SK-N-MC (cell line): ENCODE measurements around the gene ADAMTS18.

ENCODE experiments used
- FOXP2 ChIP-seq: optimal IDR thresholded peaks from 2 replicates; pipeline ENCODE3; 2011; ENCODE audit warnings: mild to moderate bottlenecking, moderate library complexity; ENCODE audit not compliant: insufficient read depth; ENCODE audit errors: extremely low read length, control extremely low read depth
- POLR2AphosphoS5 ChIP-seq: IDR thresholded peaks from 2 replicates; pipeline ENCODE4 v1.6.1; 2012; ENCODE audit warnings: mild to moderate bottlenecking, low read depth, low read length, borderline replicate concordance

DNA sequence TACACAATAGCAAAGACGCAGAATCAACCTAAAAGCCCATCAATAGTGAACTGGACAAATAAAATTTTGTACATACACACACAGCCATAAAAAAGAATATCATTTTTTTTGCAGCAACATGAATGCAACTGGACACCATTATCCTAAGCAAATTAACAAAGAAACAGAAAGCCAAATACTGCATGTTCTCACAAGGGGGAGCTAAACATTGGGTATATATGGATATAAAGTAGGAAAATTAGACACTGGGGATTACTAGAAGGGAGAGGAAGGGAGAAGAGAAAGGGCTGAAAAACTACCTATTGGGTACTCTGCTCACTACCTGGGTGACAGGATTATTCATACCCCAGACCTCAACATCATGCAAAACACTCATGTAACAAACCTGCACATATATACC, 28.2 kb downstream of the ADAMTS18 start:
- no peak for TF ChIP-seq POLR2AphosphoS5
- TF ChIP-seq FOXP2: no peak
